GM18907 (cell line): ENCODE data around the gene GRPEL1.
"Not testable (repeated sequence)": the region's sequence is repeated elsewhere in the genome, so short reads cannot be mapped to it uniquely, and the experiment has no call there.

Experiments used
- ATAC-seq: cut with Tn5 transposase; IDR thresholded peaks from one replicate; pipeline ENCODE4 v1.9.1; 2021; ENCODE audit warnings: mild to moderate bottlenecking, moderate library complexity; ENCODE audit not compliant: unreplicated experiment

The GRPEL1 gene

DNA sequence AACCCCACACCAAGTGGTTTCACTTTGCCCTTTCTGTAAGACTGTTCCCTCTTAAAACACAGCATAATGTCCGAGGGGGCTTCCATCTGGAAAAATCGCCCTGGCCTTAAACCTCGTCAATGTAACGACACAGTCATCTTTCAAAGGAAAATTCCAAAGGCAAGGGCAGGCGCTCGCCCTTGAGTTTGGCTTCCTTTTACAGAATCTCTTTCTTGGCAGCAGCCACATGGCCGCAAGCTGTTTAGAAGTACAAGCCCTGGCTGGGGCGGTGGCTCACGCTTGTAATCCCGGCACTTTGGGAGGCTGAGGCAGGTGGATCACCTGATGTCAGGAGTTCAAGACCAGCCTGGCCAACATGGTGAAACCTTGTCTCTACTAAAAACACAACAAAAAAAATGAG is 27.1 kb upstream of the GRPEL1 start:
- ATAC-seq = no peak

DNA sequence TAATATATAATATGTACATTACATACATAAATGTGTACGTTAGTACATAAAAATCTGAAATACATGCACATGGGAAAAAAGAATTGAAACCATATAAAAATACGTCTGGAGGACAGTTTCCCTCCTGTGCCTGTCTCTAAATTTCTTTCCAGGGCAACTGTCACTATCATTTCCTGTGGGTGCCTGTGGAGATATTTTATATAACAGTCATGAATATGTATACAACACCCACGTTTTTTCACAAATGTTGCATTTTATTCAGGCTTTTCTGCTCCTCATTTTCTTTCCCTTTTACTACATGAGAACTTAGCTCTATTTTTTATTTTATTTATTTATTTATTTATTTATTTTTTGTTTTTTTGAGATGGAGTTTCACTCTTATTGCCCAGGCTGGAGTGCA is 24.2 kb upstream of the GRPEL1 start:
- no peak for ATAC-seq

DNA sequence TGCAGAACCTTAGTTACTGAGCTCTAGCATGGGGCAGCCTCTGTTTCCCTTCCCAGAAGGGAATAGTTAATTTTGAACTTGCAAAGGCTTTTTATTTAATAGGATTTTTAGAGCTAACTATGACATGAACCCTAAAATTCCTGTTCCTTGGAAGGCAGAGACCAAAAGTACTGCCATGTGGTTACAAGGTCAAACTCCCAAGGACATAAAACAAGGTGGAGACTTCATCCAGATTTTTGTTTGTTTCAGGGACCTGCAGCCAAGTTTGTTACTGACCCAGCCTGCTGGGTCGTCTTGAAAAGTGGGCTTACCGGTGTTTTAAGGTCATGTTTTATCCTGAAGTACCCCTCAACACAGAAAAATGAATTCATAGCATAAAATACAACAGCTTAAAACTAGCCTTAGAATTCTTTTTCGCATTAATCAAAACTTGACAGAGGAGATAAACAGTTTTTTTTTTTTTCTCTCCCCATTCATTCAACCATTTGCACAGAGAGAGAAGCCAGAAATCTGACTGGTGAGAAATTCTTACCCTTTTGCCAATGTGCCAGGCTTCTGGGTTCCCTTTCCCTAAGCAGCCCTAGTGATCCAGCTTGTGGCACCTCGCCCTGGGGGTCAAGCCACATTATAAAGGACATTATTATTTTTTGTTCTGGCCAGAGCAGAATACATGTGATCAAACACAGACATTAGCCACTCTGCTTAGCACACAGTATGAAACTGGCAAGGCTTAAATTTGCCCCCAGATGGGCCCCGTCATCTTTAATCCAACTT is 21.5 kb upstream of the GRPEL1 start:
- no peak for ATAC-seq

DNA sequence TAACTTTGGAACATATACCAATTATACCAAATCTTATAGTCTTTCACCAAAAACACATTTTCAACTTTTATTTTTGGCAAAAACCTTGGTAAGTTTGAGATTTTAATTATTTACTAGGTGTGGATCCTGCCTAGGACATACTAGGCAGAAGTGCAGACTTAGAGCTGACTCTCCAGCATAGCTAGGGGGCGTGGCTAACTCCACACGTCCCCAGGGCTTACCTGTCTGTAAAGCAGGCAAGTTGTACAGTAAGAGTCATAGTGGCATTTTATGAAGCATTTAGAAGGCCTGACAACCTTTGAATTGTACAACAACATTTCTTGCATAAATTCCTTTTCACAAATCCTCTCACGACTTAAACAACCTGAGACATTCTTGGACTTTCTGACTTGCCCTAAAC is 19.2 kb upstream of the GRPEL1 start:
- no peak for ATAC-seq

DNA sequence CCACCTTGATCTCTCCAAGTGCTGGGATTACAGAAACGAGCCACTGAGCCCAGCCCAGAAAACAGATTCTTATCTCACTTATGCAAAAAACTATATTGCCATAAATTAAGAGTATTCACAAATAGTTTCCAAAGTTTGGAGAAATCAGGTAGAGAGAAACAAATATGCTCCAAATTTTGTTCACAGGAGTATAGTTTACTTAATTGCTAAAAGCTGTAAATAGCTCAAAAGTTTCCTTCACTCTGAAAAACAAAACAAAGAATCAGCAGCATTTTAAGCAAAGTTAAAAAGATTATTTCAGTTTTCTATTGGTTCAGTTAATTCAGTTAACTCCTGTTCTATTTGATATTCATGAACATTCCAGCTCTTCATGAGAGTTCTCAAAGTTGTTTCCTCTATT is 18.5 kb upstream of the GRPEL1 start:
- no peak for ATAC-seq

DNA sequence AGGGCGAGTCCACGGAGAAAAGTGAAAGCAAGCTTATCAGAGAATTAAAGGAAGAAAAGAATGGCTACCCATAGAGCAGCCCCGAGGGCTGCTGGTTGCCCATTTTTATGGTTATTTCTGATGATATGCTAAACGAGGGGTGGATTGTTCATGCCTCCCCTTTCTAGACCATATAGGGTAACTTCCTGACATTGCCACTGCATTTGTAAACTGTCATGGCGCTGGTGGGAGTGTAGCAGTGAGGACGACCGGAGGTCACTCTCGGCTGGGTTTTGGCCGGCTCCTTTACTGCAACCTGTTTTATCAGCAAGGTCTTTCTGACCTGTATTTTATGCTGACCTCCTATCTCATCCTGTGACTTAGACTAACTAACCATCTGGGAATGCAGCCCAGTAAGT is 16.7 kb upstream of the GRPEL1 start:
- not testable (repeated sequence) for ATAC-seq

DNA sequence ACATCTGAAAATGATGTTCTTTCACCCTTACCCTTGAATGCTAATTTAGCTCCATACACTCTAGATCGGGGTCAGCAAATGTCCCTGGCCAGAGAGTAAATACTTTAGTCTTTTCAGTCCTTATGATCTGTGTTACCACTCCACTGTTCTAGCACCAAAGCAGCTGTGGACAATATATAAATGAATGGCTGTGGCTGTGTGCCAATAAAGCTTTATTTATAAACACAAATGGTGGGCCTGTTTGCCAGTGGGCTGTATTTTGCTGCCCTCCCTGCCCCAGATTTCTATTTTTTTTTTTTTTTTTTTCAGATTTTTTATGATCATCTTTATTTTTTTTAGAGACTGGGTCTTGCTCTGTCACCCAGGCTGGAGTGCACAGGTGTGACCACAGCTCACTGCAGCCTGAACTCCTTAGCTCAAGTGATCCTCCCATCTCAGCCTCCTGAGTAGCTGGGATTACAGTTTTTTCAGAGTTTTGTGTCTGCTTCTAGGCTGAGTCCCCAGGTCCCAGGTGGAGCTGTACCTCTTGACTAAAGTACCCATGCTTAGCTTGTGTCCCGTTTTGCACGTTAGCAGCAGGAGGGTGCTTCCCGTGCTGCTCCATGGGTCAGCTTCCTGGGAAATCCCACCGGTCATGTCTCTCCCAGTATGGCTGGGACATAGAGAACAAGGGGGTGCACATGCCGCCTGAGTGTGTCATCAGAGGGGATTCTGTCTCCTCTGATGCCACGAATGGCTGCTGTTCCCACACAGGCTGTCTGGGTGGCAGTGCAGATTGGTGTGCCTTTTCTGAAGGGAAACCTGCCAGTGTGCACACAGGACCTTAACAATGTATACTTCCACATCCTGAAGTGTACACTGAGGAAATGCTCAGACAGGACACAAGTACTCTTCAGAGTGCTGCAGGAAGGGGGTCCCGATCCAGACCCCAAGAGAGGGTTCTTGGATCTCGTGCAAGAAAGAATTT is 16.0 kb upstream of the GRPEL1 start:
- no peak for ATAC-seq

DNA sequence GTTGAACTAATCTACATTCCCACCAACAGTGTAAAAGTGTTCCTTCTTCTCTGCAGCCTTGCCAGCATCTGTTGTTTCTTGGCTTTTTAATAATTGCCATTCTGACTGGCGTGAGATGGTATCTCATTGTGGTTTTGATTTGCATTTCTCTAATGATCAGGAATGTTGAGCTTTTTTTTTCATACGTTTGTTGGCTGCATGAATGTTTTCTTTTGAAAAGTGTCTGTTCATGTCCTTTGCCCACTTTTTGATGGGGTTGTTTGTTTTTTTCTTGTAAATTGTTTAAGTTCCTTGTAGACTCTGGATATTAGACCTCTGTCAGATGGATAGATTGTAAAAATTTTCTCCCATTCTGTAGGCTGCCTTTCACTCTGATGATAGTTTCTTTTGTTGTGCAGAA is 12.0 kb upstream of the GRPEL1 start:
- not testable (repeated sequence) for ATAC-seq

DNA sequence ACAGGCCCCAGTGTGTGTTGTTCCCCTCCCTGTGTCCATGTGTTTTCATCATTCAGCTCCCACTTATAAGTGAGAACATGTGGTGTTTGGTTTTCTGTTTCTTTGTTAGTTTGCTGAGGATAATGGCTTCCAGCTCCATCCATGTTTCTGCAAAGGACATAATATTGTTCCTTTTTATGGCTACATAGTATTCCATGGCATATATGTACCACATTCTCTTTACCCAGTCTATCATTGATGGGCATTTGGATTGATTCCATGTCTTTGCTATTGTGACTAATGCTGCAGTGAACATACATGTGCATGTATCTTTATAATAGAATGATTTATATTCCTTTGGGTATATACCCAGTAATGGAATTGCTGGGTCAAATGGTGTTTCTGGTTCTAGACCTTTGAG is 11.6 kb upstream of the GRPEL1 start:
- ATAC-seq = not testable (repeated sequence)

DNA sequence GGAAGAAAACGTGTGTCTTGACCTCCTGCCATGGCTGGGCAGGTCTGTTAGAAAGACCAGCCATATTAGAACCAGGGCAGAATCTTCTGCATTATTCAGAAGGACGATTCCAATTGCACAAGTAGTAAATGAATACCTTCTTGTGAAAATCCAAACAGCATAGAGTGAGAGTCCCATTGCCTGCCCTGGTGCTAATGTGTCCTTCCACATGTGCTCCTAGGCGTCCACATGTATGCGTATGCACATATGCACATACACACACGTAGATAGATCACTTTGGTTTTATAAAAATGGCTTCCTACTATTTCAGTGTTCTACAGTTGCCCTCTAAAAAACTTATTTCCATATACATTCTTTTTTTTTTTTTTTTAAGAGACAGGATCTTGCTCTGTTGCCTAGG is 10.2 kb upstream of the GRPEL1 start:
- no peak for ATAC-seq

DNA sequence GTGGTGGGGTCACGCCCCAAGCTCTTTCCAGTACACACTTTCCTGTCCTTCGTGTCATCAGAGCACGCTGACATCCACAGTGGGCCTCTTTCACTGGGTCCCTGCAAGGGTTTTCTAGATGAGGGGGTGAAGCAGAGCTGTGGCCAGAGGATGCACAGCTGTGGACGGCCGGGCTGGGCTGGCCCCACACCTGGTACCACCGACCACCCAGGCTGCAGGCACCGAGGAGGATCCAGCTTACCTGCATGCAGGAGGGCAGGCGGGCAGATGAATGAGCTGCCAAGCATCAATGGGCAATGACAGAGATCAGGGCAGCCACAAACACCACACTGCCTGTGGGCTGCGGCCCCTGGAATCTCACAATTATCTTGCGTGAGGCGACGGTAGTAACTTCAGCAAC is 9.5 kb upstream of the GRPEL1 start:
- ATAC-seq = no peak

DNA sequence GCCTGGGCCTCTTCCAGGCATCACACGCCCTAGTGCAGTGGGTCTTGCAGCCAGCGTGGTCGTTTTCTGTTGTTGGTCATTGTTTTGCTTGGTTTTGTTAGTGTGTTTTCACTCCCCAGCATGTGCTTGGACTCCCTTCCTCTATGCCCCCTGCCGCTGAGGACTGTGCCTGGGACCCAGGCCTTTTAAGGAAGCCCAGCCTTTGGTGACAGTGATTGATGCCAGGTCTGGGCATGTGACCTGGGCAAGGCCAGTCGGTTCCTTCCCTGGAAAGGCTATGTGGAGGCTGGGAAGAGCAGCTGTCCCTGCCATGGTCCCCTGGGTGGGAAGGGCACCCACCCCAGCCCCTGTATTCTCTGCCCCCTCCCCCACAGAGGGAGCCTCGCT is 8.8 kb upstream of the GRPEL1 start:
- no peak for ATAC-seq

DNA sequence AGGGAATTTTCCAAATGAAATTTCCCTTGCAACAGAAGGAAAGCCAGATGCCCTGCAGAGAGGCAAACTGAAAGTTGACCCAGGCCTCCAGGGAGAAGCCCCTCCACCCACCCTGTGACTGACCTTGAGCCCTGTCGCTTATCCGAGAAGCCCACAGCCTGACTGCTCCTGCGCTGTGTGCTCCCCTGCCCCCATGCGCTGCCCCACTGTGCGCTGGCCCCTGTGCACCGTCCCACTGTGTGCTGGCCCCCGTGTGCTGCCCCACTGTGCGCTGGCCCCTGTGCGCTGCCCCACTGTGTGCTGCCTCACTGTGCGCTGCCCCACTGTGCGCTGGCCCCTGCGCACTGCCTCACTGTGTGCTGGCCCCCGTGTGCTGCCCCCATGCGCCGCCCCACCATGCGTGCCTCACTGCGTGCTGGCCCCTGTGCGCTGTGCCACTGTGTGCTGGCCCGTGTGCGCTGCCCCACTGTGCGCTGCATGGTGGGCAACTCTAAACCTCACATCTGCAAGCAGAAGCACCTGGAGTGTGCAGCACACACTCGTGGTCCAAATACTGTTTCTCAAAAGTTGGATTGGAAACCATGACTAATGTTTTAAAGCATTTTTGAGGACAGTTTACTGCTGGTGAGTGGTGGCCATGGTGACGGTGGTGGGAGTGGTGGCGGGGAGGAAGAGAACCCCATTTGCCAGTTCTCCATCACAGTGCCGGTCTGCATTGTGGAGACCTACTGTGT is 8.3 kb upstream of the GRPEL1 start:
- ATAC-seq = no peak

DNA sequence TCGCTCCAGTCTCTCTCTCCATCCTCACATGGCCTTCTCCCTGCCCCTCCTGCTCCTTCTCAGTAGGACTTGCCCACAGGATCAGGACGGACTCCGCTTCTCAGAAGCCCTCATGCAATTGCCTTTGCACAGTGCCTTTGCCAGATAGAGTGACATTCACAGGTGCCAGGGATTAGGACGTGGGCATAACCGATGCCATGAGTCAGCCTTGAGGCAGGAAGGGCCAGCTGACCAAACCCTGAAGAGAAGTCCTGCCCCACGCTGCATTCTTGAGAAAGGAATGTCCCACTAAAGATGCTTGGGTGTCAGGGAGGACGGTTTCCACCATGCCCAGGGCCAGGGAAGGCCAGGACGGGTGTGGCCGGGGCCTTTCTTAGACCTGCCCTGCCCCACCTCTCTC is 6.6 kb upstream of the GRPEL1 start:
- ATAC-seq = no peak

DNA sequence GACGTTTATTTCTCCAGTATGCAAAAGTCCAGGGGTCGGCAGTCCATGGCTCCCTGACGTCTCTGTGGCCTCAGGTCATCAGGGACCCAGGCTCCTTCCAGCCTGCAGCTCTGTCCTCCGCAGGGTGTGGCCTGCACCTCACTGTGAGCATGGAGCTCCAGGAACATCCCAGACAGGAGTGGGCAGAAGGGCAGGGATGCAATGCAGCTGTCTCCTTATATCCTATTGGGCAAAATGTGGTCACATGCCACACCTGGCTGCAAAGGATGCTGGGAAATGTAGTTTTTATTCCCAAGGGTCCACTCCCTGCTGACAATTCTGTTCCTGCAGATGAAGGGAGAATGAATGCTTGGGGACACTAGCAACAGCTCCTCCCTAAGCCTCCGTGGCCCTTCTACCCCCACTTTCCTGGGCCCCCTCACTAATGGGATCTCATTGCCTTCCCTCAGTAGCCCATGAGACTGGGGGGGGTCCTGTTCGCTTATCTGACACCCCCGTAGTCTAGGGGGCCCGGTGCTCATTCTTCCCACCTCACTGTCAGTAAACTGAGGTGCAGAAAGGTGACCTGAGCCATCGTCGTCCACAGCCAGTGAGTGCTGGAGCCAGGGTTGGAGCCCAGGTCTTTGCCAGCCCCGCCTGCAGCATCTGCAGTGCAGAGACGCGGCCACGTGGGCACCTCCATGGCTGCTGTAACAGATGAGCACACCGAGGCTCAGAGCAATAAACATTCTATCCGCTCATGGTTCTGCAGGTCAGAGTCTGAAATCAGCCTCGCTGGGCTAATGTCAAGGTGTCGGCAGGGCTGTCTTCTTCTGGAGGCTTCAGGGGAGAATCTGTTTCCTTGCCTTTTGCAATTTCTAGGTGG is 5.9 kb upstream of the GRPEL1 start:
- no peak for ATAC-seq

DNA sequence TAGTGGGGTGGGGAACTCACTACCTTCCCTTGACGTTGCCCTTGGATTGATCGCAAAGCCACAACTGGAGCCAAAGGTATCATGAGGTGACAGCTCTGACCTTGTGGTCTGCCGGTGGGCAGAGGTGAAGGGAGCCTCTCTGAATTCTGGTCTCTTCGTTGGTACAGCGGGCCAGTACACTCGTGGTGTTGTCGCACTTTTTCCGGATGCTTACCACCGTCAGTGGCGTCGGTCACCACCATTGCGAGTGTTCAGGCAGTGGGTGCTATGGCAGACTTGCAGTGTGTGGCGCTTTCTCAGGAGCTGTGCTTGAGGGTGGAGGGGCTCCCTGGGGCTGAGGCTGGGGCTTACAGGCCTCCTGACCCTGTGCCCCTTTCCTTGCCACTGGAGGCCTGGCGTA is 5.2 kb upstream of the GRPEL1 start:
- no peak for ATAC-seq

DNA sequence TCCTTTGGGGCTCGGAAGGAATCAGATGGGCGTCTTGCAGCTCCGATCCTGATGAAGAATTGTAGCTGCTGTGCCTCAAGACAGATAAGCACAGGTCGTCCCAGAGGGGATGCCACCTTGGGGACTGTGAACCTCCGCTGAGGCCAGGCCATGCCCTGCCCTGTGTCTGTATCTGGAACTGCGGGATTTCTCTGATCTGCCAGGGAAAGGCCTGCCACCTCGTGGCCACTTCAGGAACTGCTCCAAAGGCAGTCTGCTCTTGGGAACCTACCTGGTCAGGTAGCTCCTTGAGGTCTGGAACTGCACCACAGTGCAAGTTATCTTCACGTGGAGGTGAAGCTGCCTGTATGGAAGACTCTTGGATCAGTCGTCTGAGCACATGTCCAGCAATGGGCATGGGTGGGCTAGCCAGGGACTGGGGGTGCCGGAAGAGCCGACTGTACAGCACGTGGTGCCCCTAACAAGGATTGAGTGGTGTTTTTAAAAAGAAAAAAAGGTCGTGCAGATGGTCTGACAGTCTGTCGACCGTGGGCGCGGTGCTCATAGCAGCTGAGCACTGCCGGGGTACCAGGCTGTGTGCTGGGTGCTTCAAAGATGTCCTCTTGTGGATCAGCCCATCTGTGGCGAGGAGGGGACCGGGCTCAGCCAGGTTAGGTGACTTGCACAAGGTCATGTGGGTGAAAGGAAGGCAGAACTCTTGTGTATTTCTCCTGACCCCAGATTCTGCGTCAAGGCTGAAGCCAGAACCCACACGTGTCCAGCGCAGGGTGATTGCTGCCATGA is 3.1 kb upstream of the GRPEL1 start:
- ATAC-seq = peak; percentile 35

DNA sequence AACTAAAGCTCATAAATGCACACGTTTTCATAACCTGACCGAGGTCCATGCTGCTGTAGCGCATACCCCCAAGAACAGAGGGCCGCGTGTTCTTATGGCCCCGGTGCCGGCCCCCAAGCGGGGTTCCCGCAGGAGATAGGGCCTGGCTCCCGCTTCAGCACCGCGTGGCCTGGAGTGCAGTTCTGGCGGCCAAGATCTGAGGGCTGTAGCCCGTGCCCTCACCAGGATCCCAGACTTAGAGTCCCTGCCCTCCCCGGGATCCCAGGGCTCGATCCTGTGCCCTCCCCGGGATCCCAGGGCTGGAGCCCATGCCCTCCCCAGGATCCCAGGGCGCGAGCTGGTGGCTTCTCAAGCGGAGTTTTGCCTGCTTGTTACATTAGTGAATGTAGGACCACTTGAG is 1.0 kb upstream of the GRPEL1 start:
- ATAC-seq = no peak

DNA sequence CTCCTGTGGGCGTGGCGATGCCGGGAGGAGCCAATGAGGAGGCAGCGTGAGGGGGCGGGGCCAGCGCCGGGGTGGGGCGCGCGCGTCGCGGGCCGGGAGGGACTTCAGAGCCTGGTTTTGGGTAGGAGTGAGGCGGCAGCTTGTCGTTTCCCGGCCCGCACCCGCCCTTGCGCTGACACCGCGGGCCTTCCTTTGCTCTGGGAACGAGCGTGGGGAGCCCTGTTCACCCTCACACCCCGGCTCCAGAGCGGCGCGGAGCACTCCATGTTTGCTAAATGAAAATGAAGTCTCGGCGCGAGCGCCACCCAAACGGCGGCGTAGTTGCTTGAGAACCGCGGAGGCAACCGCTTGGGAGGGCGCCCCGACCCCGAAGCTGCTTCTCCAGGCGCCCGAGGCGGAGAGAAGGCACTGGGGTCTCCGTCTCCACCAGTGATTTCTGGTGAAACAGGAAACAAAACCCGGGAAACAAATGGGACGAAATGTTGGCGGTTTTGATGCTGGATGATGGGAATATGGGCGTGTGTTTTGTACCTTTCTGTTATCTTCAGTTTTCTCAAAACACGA is 497 bp upstream of the GRPEL1 start:
- peak; percentile 20 for ATAC-seq

DNA sequence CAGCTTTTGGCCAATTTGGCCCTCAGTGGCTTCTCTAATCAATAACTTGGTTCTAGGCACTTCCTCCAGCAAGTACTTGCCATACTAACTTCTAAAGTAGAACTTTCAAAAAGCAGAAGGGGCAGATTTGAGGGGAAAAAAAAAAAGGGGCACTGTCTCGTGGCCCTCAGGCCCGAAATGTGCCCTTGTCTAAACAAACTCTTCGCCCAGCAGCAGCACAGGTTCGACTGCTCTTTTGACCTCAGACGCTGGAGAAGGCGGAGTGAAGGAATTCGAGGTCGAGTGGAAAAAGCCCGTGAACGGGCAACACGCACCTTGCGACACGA is 775 bp downstream of the GRPEL1 start:
- no peak for ATAC-seq
